Measurements from ENCODE around the gene KRTAP9-1.
"Not testable (repeated sequence)": the region's sequence is repeated elsewhere in the genome, so short reads cannot be mapped to it uniquely, and the experiment has no call there.

Gene KRTAP9-1

DNA sequence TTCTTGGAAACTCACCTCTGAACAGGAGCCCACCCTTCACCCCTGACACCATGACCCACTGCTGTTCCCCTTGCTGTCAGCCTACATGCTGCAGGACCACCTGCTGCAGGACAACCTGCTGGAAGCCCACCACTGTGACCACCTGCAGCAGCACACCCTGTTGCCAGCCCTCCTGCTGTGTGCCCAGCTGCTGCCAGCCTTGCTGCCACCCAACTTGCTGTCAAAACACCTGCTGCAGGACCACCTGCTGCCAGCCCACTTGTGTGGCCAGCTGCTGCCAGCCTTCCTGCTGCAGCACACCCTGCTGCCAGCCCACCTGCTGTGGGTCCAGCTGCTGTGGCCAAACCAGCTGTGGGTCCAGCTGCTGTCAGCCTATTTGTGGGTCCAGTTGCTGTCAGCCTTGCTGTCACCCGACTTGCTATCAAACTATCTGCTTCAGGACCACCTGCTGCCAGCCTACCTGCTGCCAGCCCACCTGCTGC, at the start of gene KRTAP9-1:
TSS of gene KRTAP9-1 (plus strand) at position 51 of the 482 bp plus-strand sequence. CDS start at position 51, 0 bp downstream.
- DNase-seq (ENCODE audit: low spot score): not testable (repeated sequence)

GRCh38 chr17:41140360-41141131, 49.1 kb upstream of the KRTAP9-1 start, which contains the start of gene KRTAP4-6:
Gene KRTAP4-6 (minus strand): TSS chr17:41140544. CDS start chr17:41140487, 57 bp downstream.
- DNase-seq (ENCODE audit: low spot score): no peak
- no peak for TF ChIP-seq CTCF (IDR thresholded peaks at IDR 0.05; ENCODE audit: extremely low read depth, missing control alignments)

DNA sequence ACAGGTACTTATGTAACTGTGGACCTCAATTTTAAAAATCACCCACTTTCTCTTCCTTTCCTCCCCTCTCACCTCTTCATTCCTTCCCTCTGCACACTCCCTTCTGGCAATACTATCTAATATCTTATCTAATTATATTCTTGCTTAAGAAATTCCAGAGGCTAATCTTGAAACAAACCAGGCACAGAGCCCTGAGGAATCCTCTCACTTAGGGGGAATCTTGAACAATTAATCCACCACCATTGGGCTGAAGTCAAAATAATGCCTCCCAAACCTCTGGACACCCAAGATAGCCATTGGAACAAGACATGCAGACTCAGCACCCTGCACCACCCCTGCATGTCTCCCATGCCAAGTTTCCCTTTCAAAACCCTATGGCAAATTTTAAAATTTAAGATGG, 48.3 kb upstream of the KRTAP9-1 start:
- DNase-seq (ENCODE audit: low spot score): no peak
- no peak for TF ChIP-seq CTCF (IDR thresholded peaks at IDR 0.05; ENCODE audit: extremely low read depth, missing control alignments)

GRCh38 chr17:41144846-41145245, 44.8 kb upstream of the KRTAP9-1 start:
- no peak for TF ChIP-seq CTCF (IDR thresholded peaks at IDR 0.05; ENCODE audit: extremely low read depth, missing control alignments)
- no peak for DNase-seq (ENCODE audit: low spot score)

DNA sequence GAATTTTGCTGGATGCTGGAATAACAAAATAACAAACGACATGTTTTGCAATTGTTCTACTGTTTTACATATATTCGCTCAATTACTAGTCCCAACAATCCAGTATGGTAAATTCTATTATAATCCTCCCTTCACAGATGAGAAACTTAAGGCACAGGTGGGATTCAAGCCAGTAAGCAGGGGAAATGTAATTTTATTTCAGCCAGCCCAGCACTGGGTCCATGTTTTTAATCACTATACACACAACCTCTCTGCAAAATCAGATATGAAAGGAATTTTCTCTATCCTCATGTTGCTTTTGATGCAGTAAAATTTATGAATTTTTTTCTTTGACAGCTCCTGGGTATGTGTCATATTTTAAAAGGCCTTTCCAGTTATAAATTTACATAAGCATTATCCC, 44.4 kb upstream of the KRTAP9-1 start:
- no peak for TF ChIP-seq CTCF (IDR thresholded peaks at IDR 0.05; ENCODE audit: extremely low read depth, missing control alignments)
- DNase-seq (ENCODE audit: low spot score): no peak

DNA sequence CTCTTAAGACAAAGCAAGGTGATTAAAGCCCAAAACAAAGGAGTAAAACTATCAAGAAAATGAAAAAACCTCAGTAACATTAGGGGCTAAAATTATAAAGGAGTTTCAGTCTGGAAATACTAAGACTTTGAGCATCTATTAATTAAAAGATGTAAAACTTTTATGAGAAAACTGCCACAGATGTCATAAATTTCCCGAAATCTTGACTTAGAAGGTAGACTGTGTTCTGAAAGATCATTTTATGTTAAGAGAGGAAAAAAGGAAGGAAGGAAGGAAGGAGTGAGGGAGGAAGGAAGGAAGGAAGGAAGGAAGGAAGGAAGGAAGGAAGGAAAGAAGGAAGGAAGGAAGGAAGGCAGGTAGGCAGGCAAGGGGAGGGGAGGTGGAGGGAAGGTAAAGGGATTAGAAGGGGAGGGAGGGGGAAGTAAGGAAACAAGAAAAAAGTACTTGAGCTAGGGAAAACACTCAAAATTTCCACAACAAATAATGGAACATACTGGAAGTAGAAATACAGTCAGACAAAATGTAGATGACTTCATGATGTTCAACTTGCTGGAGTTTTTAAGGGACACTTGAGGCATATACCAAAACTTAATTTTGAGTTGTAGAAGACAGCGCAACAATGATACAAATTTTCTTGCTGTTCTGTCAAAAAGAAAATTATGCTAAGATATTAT, 42.0 kb upstream of the KRTAP9-1 start:
- DNase-seq (ENCODE audit: low spot score): no peak

DNA sequence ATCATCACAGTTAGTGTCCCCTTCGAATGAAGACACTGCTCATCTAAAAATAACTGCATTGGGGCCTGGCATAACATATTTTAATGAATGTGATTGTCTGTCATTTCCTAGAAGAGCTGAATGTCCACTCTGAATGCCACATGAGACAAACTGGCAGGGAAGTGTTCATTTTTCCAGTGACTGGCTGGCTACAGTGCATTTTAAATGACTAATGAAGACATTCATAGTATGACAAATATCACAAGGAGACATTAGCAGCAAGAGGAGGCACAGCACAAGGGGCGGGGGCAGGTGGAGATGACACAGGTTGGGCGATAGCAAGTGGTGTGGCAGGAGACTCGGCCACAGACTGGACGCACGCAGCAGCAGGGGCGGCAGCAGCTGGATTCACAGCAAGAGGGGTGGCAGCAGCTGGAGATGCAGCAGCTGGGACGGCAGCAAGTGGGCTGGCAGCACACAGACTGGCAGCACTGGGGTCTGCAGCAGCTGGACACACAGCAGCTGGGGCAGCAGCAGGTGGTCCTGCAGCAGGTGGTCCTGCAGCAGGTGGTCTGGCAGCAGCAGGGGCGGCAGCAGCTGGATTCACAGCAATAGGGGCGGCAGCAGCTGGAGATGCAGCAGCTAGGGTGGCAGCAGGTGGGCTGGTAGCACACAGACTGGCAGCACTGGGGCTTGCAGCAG, 40.6 kb upstream of the KRTAP9-1 start:
- not testable (repeated sequence) for DNase-seq (ENCODE audit: low spot score)

More for the DNA sequence above, 42.0 kb upstream of the KRTAP9-1 start:
- TF ChIP-seq CTCF (IDR thresholded peaks at IDR 0.05; ENCODE audit: extremely low read depth, missing control alignments): no peak

GRCh38 chr17:41149652-41149985, 40.1 kb upstream of the KRTAP9-1 start, which contains the start of gene KRTAP4-5:
Gene KRTAP4-5 (minus strand): TSS chr17:41149825. CDS start chr17:41149767, 58 bp downstream.
- no peak for TF ChIP-seq CTCF (IDR thresholded peaks at IDR 0.05; ENCODE audit: extremely low read depth, missing control alignments)
- no peak for DNase-seq (ENCODE audit: low spot score)

All from GM20000 (cell line).